Thymus (tissue), 11 donors: ENCODE measurements around the gene KLF13. TPM values are rescaled to one million over a fixed set of nuclear protein-coding genes. Genes with fewer than 3 reads are reported as not detected.
"Not testable (repeated sequence)": the region's sequence is repeated elsewhere in the genome, so short reads cannot be mapped to it uniquely, and the experiment has no call there.

ENCODE experiments used
- DNase-seq, 9 donors: peaks; one replicate each; pipeline ENCODE4 v3.0.0-alpha.2; 2013; ENCODE audit warnings: low spot score in 9 of 9, low read depth in 6 of 9, missing footprints in 1 of 9
- H3K27ac ChIP-seq, 2 donors: one replicate each; pipeline ENCODE4 v1.5.1; 2013; ENCODE audit warnings: control low read depth in 1 of 2, low read depth in 1 of 2, low read length in 1 of 2, mild to moderate bottlenecking in 1 of 2, moderate library complexity in 1 of 2
- H3K27me3 ChIP-seq, 2 donors: one replicate each; pipeline ENCODE4 v1.5.1; 2013; ENCODE audit warnings: low read length in 1 of 2; ENCODE audit not compliant: control insufficient read depth in 2 of 2, insufficient read depth in 1 of 2
- H3K36me3 ChIP-seq, 2 donors: one replicate each; pipeline ENCODE4 v1.5.1; 2013; ENCODE audit warnings: low read length in 1 of 2, mild to moderate bottlenecking in 1 of 2, moderate library complexity in 1 of 2; ENCODE audit not compliant: control insufficient read depth in 2 of 2, insufficient read depth in 2 of 2
- H3K4me1 ChIP-seq, 2 donors: one replicate each; pipeline ENCODE4 v1.5.1; 2013; ENCODE audit warnings: low read length in 2 of 2; ENCODE audit not compliant: control insufficient read depth in 2 of 2, insufficient read depth in 2 of 2
- H3K4me3 ChIP-seq, 2 donors: one replicate each; pipeline ENCODE4 v1.5.1; 2013; ENCODE audit warnings: low read length in 2 of 2, control low read depth in 1 of 2, mild to moderate bottlenecking in 1 of 2
- H3K9me3 ChIP-seq, 2 donors: one replicate each; pipeline ENCODE4 v1.5.1; 2013; ENCODE audit warnings: low read length in 1 of 2, mild to moderate bottlenecking in 1 of 2; ENCODE audit not compliant: control insufficient read depth in 2 of 2, insufficient read depth in 1 of 2
- WGBS: extraction: QIAGEN DNeasy Blood & Tissue Kit; methylation state at CpG from one replicate; pipeline ENCODE4 v1.1.7; 2013; 5-methylcytosine and 5-hydroxymethylcytosine counted together
- polyA plus RNA-seq: library from polyadenylated mRNA; stranded (reverse); fragments of 200-250 nt; gene quantifications from one replicate; pipeline ENCODE4 v1.2.3, GENCODE V29; 2013
- total RNA-seq: library from RNA; stranded (reverse); fragments of 120-200 nt; gene quantifications from one replicate; pipeline ENCODE4 v1.2.4, GENCODE V29; 2013
- donor health status: healthy.

The KLF13 gene
- total and polyA plus RNA-seq, 2 donors = 107 to 158 TPM

DNA sequence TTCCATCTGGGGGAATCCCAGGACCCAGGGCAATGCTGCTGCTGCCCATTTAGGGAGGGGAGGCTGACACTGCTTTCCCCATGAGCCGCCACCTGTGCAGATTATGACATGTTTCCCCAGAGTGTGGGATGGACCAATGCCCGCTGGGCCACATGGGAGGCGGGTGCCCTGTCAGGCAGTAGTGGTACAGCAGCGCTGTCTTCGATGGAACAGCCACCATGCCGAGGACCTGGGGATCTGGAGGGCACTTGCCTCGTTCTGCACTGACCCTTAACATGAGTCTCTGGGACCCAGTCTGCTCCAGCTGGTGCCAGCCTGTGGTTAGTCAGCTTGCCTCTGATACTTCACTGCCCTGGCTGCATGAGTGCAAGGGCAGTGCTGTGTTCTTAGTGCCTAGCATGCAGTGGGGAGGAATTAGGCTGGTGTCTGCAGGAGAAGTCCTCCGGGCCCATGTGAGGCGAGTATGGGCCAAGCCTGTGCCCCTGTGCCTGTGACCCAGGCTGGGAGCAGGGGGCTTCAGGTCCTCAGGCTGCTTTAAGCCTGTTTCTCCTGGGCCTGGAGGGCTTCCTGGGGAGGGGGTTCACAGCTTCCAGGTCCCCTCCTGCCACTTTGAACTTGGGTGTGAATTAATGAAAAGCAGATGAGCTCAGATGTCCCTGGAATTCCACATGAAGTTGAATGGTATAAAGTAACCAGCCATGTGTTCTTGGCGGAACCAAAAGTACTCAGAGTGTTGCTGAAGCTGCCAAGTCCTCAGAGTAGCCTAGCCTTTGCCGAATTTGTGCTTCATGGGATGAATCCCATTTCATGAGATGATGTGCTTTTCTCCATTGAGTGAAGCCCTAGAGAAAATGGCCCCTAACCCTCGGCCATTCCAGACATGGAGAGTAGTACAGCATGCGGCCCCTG is 22.9 kb downstream of the KLF13 start:
- peak overlapping the region; percentile 67 to 85 for H3K27ac ChIP-seq
- H3K27me3 ChIP-seq = no peaks in the 10 kb centered on the region
- no peak for DNase-seq
- no peak overlapping the region for H3K4me3 ChIP-seq
- peaks cover 61 to 76% of the 10 kb centered on the region in 2 donors for H3K36me3 ChIP-seq
- WGBS = 95% methylated on average over 13 of the region's 13 CpGs
- H3K4me1 ChIP-seq = peaks cover 96 to 100% of the 10 kb centered on the region in 2 donors
- H3K9me3 ChIP-seq = no peaks in the 10 kb centered on the region

DNA sequence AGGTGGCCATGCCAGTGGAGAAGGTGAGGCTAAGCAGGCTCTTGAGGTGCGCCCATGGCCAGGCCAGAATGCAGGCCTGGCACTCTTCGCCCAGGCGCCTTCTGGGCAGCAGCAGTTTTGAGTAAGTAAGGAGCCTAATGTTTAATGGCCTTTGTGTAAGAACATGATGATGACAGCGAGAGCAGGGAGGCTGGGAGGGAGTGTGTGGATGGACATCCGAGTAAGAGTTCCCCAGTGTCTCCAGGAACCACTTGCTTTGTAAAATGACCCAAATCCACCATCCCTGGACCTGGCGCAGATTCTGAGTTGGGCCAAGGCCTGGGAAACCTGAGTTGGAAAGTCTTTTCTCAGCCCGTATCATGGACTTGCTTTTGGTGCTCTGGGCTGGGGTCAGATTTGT is 24.1 kb downstream of the KLF13 start:
- no peak for DNase-seq
- peak overlapping the region; percentile 84 to 99 for H3K27ac ChIP-seq
- H3K4me1 ChIP-seq = peaks cover 96 to 100% of the 10 kb centered on the region in 2 donors
- peaks cover 62 to 81% of the 10 kb centered on the region in 2 donors for H3K36me3 ChIP-seq
- WGBS = 99% methylated on average over 7 of the region's 7 CpGs
- H3K4me3 ChIP-seq = no peak overlapping the region
- H3K9me3 ChIP-seq = no peaks in the 10 kb centered on the region
- H3K27me3 ChIP-seq = no peaks in the 10 kb centered on the region

DNA sequence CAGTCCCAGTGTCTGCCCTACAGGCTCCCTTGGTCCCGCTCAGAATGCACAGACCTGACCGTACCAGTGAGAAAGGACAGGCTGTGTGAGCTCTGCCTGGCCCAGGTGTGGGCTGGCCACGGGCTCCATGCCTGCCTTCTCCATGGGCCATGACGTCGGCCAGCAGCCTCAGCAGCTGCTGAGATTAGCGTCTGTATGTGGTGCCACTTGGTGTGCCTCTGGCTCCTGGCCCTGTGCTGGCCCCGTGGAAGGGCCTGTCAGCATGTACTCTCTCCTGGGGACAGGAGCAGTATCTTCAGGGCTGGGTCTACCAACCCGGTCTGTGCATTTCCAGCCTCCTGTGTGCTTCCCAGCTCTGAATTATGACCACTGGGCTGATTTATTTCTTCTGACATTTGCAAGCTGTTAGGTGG is 25.7 kb downstream of the KLF13 start:
- peaks cover 53 to 75% of the 10 kb centered on the region in 2 donors for H3K36me3 ChIP-seq
- H3K4me3 ChIP-seq = peak overlapping the region; percentile 26 to 41
- H3K27ac ChIP-seq = peak overlapping the region; percentile 83 to 99
- whole genome bisulfite sequencing = 47% methylated on average over 8 of the region's 8 CpGs
- no peaks in the 10 kb centered on the region for H3K27me3 ChIP-seq
- H3K9me3 ChIP-seq = no peaks in the 10 kb centered on the region
- H3K4me1 ChIP-seq = peaks cover 93 to 100% of the 10 kb centered on the region in 2 donors
- DNase-seq = no peak

DNA sequence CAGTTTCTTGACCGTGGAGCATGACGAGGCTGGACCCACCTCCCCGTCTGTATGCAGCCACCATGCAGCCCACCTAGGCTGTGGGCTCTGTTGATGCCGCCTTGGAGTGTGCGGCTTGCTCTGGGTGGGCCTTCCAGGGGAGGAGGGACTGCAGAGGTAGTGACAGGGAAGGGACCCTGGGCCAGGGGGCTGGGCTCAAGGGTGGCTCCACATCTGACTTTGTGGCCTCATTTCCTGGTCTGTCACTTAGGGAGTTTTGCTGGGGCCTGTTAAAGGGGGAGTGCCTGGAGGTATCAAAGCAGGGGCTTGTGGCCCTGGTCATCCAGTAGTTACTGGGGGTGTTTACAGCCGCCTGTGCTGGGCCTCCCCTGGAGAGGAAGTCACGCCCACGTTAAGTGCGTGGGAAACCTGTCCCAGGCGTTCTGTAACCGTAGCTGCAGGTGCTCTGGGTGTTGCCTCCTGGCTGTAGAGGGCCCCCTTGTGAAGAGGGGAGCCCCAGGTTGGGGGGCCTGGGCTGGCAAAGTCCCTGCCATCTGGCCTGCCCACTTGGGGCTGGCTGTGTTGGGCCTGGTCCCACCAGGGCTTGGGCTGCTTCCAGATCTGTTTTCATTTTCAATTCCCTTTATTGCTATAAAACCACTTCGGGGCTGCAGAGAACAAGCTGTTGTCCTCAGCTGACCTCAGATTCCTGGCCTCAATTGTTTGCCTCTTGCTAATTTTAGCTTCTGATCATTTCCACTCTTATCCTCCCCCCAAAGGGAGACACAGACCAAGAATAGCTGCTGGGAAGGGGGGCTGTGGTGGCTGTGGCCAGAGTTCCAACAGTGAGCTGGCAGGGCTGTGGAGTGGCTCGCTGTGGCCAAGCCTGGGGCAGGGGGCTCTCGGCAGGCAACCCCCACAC is 26.5 kb downstream of the KLF13 start:
- H3K36me3 ChIP-seq = peaks cover 45 to 75% of the 10 kb centered on the region in 2 donors
- peak overlapping the region; percentile 83 to 99 for H3K27ac ChIP-seq
- DNase-seq = peak in 5 of 9 donors; percentile 68 to 87 (median 73)
- peak overlapping the region; percentile 26 to 41 for H3K4me3 ChIP-seq
- 12% methylated on average over 14 of the region's 14 CpGs for WGBS
- no peaks in the 10 kb centered on the region for H3K27me3 ChIP-seq
- no peaks in the 10 kb centered on the region for H3K9me3 ChIP-seq
- H3K4me1 ChIP-seq = peaks cover 94 to 100% of the 10 kb centered on the region in 2 donors

DNA sequence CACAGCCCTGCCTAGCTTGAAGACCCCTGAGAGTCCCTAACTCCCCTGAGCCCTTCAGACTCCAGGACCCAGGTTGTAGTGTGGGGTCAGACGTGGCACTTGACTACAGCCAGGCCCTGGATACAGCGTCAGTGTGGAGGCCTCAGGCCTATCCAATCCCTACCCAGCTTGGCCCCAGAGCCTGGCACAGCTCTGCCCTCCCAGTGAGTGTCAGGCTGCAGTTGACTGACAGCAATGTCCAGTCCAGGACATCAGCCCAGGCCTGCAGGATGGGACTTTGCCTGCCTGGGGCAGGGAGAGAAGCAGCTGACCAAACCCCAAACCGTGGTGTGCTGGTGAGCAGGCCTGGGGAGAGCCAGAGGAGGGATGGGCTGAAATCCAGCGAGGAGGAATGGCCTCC is 27.3 kb downstream of the KLF13 start:
- DNase-seq = no peak
- Histone ChIP-seq H3K27me3 (no peaks in the 10 kb centered on the region), H3K9me3 (no peaks in the 10 kb centered on the region), H3K4me1 (peaks cover 91 to 99% of the 10 kb centered on the region in 2 donors), H3K36me3 (peaks cover 42 to 74% of the 10 kb centered on the region in 2 donors), H3K4me3 (peak overlapping the region in 1 of 2 donors; percentile 26), H3K27ac (peak overlapping the region; percentile 83 to 99)
- 75% methylated on average over 4 of the region's 4 CpGs for WGBS

DNA sequence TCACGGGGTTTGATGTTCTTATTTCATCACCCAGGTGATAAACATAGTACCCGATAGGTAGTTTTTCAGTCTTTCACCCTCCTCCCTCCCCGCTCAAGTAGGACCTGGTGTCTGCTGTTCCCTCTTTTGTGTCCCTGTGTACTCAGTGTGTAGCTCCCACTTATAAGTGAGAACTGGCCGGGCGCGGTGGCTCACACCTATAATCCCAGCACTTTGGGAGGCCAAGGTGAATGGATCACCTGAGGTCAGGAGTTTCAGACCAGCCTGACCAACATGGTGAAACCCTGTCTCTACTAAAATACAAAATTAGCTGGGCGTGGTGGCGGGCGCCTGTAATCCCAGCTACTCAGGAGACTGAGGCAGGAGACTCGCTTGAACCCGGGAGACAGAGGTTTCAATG is 29.5 kb downstream of the KLF13 start:
- Histone ChIP-seq H3K4me3 (peak overlapping the region in 1 of 2 donors; percentile 46), H3K36me3 (peaks cover 28 to 65% of the 10 kb centered on the region in 2 donors), H3K4me1 (peaks cover 92 to 99% of the 10 kb centered on the region in 2 donors), H3K27ac (peak overlapping the region; percentile 84 to 99)
- not testable (repeated sequence) for H3K9me3 ChIP-seq, DNase-seq, H3K27me3 ChIP-seq
- WGBS = 95% methylated on average over 11 of the region's 11 CpGs

DNA sequence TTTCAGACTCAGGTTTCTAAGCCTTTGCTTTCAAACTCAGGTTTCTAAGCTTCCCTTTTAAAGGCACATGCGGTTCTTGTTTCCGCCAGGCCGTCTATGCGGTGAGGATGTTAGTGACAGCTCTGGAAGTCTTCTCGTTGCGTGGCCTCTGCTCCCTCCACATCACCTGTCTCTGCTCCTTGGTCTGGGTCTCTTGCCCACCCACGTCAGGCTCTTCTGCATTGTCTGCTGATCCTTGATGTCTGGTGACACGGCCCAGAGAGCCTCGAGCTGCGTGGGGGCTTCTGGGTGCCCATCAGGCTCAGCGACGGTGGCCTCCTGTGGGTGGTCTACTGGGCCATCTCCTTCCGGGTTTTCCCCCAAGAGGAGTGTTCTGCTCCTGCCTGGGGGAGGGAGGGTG is 30.5 kb downstream of the KLF13 start:
- H3K9me3 ChIP-seq = no peaks in the 10 kb centered on the region
- WGBS = 5% methylated on average over 13 of the region's 13 CpGs
- peaks cover 28 to 58% of the 10 kb centered on the region in 2 donors for H3K36me3 ChIP-seq
- H3K27ac ChIP-seq = peak overlapping the region; percentile 91 to 99
- peaks cover 88 to 99% of the 10 kb centered on the region in 2 donors for H3K4me1 ChIP-seq
- DNase-seq = peak in 1 of 9 donors; percentile 71
- peak overlapping the region; percentile 35 to 46 for H3K4me3 ChIP-seq
- no peaks in the 10 kb centered on the region for H3K27me3 ChIP-seq

DNA sequence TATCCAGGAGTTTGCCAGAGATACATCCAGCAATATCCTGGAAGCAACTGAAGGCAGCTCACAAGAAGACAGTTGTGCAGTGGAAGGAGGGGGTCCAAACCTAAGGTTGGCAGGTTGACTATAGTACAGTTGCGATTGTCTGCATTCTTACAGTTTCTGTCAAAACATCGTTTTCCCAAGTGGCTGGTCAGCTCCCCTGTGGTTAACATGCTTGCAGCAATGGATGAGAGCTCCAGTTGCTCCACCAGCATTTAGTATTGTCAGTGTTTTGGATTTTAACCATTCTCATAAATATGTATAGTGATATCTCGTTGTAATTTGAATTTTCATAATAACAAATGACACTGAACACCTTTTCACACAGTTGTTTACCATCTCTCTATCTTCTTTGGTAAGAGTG is 31.5 kb downstream of the KLF13 start:
- Histone ChIP-seq H3K27ac (peak overlapping the region; percentile 83 to 99), H3K4me3 (peak overlapping the region; percentile 35 to 46), H3K27me3 (no peaks in the 10 kb centered on the region), H3K9me3 (no peaks in the 10 kb centered on the region), H3K36me3 (peaks cover 28 to 51% of the 10 kb centered on the region in 2 donors), H3K4me1 (peaks cover 88 to 99% of the 10 kb centered on the region in 2 donors)
- DNase-seq = no peak
- WGBS = 87% methylated on average over 3 of the region's 3 CpGs
